GM12872 (cell line): ENCODE data around the gene BTG2.

ENCODE experiments used
- TF ChIP-seq, protein P1 (sequence below): IDR thresholded peaks from 3 replicates; pipeline ENCODE4 v1.5.1; 2011; ENCODE audit warnings: low read depth, mild to moderate bottlenecking, low read length, moderate library complexity; ENCODE audit not compliant: insufficient read depth

Gene BTG2

DNA sequence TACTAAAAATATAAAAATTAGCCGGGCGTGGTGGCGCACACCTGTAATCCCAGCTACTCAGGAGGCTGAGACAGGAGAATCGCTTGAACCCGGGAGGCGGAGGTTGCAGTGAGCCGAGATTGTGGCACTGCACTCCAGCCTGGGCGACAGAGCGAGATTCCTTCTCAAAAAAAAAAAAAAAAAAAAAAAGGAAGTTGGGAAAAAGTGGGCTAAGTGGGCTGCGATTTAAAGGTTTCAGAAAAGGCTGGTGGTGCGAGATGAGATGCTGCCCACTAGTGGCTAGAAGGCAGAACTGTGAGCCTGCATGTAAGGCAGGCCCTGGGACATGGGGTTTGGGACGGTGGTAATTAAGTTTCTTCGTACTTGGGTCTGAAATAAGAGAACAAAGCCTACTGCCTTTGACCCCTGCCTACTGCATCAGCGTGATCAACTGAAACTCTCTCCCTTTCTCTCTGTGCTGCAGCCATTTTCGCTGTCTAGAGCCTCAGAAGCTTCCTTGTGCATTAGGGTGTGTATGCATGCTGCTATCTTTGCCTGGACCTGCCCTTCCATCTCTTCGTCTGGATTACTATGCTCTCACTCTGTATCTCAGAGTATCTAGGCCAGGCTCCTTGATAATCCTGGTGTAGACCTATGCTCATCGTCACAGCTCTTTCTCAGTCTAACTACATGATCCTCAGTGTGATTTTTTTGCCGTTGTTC, 33.2 kb downstream of the BTG2 start:
- TF ChIP-seq, protein P1, sequence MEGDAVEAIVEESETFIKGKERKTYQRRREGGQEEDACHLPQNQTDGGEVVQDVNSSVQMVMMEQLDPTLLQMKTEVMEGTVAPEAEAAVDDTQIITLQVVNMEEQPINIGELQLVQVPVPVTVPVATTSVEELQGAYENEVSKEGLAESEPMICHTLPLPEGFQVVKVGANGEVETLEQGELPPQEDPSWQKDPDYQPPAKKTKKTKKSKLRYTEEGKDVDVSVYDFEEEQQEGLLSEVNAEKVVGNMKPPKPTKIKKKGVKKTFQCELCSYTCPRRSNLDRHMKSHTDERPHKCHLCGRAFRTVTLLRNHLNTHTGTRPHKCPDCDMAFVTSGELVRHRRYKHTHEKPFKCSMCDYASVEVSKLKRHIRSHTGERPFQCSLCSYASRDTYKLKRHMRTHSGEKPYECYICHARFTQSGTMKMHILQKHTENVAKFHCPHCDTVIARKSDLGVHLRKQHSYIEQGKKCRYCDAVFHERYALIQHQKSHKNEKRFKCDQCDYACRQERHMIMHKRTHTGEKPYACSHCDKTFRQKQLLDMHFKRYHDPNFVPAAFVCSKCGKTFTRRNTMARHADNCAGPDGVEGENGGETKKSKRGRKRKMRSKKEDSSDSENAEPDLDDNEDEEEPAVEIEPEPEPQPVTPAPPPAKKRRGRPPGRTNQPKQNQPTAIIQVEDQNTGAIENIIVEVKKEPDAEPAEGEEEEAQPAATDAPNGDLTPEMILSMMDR = peak; percentile 98

DNA sequence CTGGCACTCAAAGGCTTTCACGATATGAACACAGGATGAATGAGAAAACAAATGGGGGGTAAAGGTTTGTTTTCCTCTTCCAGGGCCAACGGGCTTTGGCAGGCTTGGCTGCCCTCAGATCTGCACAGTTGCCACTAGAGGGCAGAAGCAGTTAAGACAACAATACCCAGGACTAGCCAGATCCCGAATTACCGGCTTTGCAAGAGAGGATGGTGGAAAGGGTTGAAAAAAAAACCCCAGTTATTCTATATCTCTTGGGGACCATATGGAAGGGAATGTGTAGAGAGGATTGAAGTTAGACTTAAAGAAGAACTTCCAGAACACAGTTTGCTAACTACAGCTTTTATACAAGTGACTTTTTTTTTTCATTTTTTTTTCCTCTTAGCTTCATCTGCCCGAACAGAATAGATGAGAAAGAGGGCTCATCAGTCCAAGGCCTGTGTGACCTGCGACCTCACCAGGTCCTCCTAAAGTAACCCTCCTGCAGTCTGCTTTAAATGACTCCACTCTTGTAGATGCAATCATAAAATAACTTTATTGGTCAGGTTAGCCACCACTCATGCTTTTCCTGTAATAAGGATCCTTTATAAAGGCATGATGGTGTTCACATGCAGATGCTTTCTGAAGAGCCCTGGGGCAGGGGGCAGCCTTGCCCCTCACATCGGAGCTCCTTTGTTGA, 34.9 kb downstream of the BTG2 start:
- TF ChIP-seq, protein P1 = peak; percentile 88

DNA sequence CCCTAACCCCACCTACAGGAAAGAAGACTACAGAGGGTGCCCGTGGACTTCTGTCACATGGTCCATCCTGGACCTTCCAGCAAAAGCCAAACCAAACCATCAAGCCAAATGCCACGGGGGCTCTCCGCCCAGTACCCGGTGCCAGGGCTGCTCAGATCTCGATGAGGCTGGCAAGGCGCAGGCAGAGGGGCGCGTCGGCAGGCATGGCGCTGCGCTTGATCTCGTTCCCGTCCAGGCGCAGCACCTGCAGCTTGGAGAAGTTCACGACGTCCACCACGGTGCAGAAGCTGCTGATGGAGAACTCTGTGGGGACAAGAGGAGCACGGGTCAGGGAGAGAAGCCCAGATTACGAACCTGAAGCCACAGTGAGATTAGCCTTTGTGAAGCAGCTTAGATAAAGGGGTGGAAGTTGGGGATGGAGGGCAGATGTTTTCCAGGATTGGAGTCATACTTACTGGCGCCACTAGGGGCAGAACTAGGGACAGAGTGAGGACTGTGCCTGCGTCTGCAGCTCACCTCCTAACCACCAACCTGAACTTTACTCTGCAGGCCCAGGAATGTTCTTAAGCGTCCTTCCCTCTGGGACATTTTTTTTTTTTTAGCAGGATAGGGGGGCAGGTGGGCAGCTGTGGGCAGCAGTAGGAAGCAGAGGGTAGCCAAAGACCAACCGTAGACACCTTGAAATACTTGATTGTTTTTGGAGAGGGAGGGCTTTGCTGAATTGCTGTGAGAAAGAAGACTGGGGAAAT, 37.0 kb downstream of the BTG2 start:
- TF ChIP-seq, protein P1 = peak; percentile 97

DNA sequence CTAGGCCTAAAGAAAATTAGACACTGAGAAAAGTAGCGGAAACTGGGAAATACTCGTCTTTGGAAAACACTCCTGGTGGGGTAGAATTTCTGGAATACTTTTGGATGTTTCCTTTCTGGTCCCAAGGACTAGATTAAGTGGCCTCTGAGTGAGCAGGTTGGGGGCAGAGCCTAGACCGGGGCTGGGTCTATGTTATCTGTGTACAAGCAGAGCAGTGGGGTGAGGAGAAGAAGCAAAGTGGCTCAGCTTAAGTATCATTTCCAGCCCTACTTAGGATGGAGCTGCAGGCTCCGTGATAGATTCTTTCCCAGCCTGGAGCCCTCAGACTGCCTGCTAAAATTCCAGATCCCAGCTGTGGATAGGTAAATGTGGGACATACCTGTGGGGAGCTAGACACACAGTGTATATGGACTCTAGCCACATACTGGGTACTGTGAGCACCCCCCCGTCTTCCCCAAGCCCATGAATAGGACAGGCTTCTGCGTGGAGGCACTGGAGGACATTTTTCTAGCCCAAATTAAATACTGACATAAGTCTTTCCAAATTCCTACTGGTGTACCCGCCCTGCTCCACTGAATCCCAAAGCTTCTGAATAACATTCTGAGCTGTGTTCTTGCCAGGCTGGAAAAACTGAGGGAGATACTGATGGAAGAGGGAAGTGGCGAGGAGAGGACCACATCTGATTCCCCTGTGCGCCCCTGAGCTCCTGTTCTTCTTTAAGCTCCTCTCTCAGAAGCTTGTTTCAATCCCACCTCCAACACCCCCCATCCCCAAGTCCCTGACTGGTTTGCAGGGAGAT, 38.8 kb downstream of the BTG2 start:
- TF ChIP-seq, protein P1 = no peak

DNA sequence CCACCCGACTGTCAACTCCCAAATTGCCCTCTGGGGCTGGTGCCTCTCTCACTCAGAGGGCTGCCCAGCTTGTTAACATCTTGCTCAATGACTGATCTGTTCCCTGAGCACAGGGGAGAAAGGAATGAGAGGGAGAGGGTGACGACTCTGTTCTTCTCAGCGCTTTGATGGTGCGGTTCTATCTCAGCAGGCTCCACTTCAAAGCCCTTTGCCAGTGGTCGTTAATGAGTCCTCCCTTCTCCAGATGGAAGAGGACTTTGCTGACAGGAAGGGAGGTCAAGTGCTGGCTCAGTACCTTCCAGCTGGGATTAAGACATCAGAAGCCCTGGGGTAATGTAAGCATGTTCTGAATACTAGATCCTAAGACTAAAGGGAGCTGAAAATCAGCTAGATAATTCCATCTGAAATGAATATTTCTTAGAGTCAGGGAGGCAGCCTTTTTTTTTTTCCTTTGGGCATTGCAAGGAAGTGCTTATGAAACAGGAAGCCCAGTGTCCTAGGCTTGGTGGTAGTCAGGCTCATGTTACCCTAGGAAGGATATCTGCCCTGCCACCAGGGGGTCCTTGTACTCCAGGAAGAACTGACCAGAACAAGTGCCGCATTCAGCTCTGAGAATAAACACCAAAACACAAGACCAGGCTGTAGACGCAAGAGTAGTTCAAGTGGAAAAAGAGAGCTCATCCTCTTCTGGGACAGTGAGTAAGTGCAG, 40.9 kb downstream of the BTG2 start:
- TF ChIP-seq, protein P1 = peak; percentile 19; the same call in 1 of the 3 replicates

DNA sequence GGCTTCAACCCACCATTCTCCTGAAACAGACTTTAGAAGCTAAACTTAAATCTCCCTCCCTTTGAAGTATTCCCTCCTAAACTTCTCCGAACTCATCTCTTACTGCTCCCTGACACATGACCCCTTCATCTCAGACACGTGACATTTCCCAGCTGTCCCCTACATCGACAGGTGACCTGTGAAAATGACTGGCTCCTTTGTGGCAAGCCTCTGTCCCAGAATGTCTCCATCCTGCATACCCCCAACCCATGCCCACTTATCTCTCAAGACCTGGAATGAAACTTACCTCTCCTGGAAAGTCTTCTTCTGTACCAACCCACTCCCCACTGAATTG, 41.4 kb downstream of the BTG2 start:
- TF ChIP-seq, protein P1 = no peak
